Caco-2 (cell line): ENCODE measurements around the gene GYG2. TPM values are rescaled to one million over a fixed set of nuclear protein-coding genes. Genes with fewer than 3 reads are reported as not detected.
A peak's percentile ranks its signal among the peaks of the same experiment; 100 is the strongest.

Source experiments
- BruUV-seq: library from RNA; stranded (reverse); fragments of 400-500 nt; replicated peaks from 2 replicates; lab custom pipeline; 2021; lab: Mats Ljungman, UMichigan
- CTCF ChIA-PET: fragments of 300-600 bp; sonication (Branson Sonifier 250); formaldehyde crosslinking; loops from one replicate; lab custom pipeline; 2022; ENCODE audit warnings: antibody characterized with exemption; lab: Charles Lee
- POLR2A ChIA-PET: fragments of 300-600 bp; sonication (Branson Sonifier 250); formaldehyde crosslinking; loops from one replicate; lab custom pipeline; 2022; ENCODE audit warnings: antibody characterized with exemption; lab: Charles Lee
- DNase-seq, 2 experiments: peaks; one replicate each; pipeline versions ENCODE4 v3.0.0 to v3.0.0-alpha.2; 2020 to 2022
- H3K27me3 ChIP-seq: replicated peaks from 2 replicates; pipeline ENCODE4 v1.6.0; 2011; ENCODE audit warnings: low read length; ENCODE audit not compliant: control insufficient read depth, insufficient read depth
- H3K36me3 ChIP-seq: 2 replicates; pipeline ENCODE4 v1.5.1; 2011; ENCODE audit warnings: low read length; ENCODE audit not compliant: control insufficient read depth, insufficient read depth
- H3K4me1 ChIP-seq: fragments of 250-450 bp; sonication (Bioruptor Pico); 2 replicates; pipeline ENCODE4 v1.5.1; 2020; ENCODE audit warnings: mild to moderate bottlenecking
- H3K4me3 ChIP-seq: 2 replicates; pipeline ENCODE4 v1.5.1; 2011; ENCODE audit warnings: low read depth, mild to moderate bottlenecking, control low read depth, low read length
- H3K9me3 ChIP-seq: fragments of 250-450 bp; sonication (Bioruptor Pico); 2 replicates; pipeline ENCODE4 v1.5.1; 2020; ENCODE audit warnings: mild to moderate bottlenecking, moderate library complexity
- H3K27ac Mint-ChIP-seq: one replicate; pipeline ENCODE4 v1.8.0; 2022; ENCODE audit warnings: mixed read lengths; ENCODE audit not compliant: unreplicated experiment
- H3K27me3 Mint-ChIP-seq: one replicate; pipeline ENCODE4 v1.8.0; 2022; ENCODE audit warnings: mixed read lengths; ENCODE audit not compliant: insufficient read depth, unreplicated experiment
- H3K36me3 Mint-ChIP-seq: one replicate; pipeline ENCODE4 v1.8.0; 2022; ENCODE audit warnings: mild to moderate bottlenecking, mixed read lengths; ENCODE audit not compliant: insufficient read depth, unreplicated experiment
- H3K4me1 Mint-ChIP-seq: one replicate; pipeline ENCODE4 v1.8.0; 2022; ENCODE audit warnings: low read depth, mixed read lengths; ENCODE audit not compliant: unreplicated experiment
- H3K4me3 Mint-ChIP-seq: one replicate; pipeline ENCODE4 v1.8.0; 2022; ENCODE audit warnings: mild to moderate bottlenecking, moderate library complexity, mixed read lengths; ENCODE audit not compliant: unreplicated experiment
- H3K9me3 Mint-ChIP-seq: one replicate; pipeline ENCODE4 v1.8.0; 2022; ENCODE audit warnings: mixed read lengths; ENCODE audit not compliant: unreplicated experiment
- intact Hi-C: fragments of 100-400 bp; cut with micrococcal nuclease; formaldehyde crosslinking; loops from one replicate; pipeline ENCODE4 v1.10.0; 2022; ENCODE audit not compliant: unreplicated experiment
- total RNA-seq: library from RNA; stranded (reverse); gene quantifications from 2 replicates; pipeline ENCODE4 v1.2.3, GENCODE V29; 2022
- TF ChIP-seq, protein P1 (sequence below), 2 experiments: fragments of 200-600 bp in 1 of 2; IDR thresholded peaks; 1 replicate in 1 of 2; 2 replicates in 1 of 2; pipeline versions ENCODE4 v1.5.1 to v1.8.0; 2011 to 2022; ENCODE audit warnings: antibody characterized with exemption in 1 of 2, control low read depth in 1 of 2, inconsistent platforms in 1 of 2, low read depth in 1 of 2, low read length in 1 of 2, mild to moderate bottlenecking in 1 of 2, moderate library complexity in 1 of 2; ENCODE audit not compliant: insufficient read depth in 1 of 2, severe bottlenecking in 1 of 2, unreplicated experiment in 1 of 2

The GYG2 gene
- total RNA-seq, 1 experiment from 2014 or later: 50.4 TPM

DNA sequence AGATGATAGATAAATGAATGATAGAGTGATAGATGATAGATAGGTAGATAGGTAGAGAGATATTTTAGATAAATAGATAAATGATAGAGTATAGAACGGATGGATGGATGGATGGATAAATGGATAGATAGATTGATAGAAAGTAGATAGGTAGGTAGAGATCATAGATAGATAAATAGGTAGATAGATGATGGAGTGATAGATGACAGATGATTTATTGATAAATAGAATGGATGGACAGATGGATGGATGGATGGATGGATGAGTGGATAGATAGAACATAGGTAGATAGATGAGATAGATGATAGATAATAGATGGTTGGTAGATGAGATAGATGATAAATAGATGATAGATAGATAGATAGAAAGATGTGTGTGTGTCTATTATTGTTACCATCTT, 50.9 kb downstream of the GYG2 start:
- no peaks in the 10 kb centered on the region for H3K9me3 ChIP-seq
- no peak overlapping the region for H3K4me3 ChIP-seq
- BruUV-seq: no TSS peak
- H3K27me3 ChIP-seq: no peaks in the 10 kb centered on the region
- ChIA-PET CTCF (no interaction called here), POLR2A (no interaction called here)
- peaks cover 23% of the 10 kb centered on the region for H3K36me3 Mint-ChIP-seq
- H3K9me3 Mint-ChIP-seq: no peaks in the 10 kb centered on the region
- H3K36me3 ChIP-seq: no peaks in the 10 kb centered on the region
- TF ChIP-seq, protein P1, sequence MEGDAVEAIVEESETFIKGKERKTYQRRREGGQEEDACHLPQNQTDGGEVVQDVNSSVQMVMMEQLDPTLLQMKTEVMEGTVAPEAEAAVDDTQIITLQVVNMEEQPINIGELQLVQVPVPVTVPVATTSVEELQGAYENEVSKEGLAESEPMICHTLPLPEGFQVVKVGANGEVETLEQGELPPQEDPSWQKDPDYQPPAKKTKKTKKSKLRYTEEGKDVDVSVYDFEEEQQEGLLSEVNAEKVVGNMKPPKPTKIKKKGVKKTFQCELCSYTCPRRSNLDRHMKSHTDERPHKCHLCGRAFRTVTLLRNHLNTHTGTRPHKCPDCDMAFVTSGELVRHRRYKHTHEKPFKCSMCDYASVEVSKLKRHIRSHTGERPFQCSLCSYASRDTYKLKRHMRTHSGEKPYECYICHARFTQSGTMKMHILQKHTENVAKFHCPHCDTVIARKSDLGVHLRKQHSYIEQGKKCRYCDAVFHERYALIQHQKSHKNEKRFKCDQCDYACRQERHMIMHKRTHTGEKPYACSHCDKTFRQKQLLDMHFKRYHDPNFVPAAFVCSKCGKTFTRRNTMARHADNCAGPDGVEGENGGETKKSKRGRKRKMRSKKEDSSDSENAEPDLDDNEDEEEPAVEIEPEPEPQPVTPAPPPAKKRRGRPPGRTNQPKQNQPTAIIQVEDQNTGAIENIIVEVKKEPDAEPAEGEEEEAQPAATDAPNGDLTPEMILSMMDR (IDR thresholded peaks at IDR 0.05; ENCODE audit: insufficient read depth in 1 of 2, low read depth in 1 of 2, low read length in 1 of 2, severe bottlenecking in 1 of 2, unreplicated experiment in 1 of 2): no peak
- intact Hi-C loops: no loop called here
- no peaks in the 10 kb centered on the region for H3K4me1 Mint-ChIP-seq
- H3K4me3 Mint-ChIP-seq: no peak overlapping the region
- no peaks in the 10 kb centered on the region for H3K4me1 ChIP-seq
- DNase-seq: no peak
- no peaks in the 10 kb centered on the region for H3K27me3 Mint-ChIP-seq
- H3K27ac Mint-ChIP-seq: no peak overlapping the region

DNA sequence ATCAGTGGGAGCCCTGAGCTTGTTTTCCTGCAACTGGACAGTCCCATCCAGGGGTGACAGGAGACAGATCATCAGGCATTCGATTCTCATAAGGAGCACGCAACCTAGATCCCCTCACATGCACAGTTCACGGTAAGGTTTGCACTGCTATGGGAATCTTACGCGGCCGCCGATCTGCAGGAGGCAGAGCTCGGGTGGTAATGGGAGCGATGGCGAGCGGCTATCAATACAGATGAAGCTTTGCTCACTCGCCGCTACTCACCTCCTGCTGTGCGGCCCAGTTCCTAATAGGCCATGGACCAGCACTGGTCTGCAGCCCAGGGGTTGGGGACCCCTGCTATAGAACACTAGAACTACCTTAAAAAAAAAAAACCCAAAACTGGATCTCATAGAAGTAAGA, 55.0 kb downstream of the GYG2 start:
- Mint-ChIP-seq H3K27me3 (no peaks in the 10 kb centered on the region), H3K4me1 (peaks cover 7% of the 10 kb centered on the region), H3K9me3 (no peaks in the 10 kb centered on the region), H3K27ac (no peak overlapping the region), H3K4me3 (no peak overlapping the region), H3K36me3 (peaks cover 17% of the 10 kb centered on the region)
- Histone ChIP-seq H3K27me3 (no peaks in the 10 kb centered on the region), H3K4me3 (no peak overlapping the region), H3K36me3 (no peaks in the 10 kb centered on the region), H3K9me3 (no peaks in the 10 kb centered on the region), H3K4me1 (no peaks in the 10 kb centered on the region)
- no TSS peak for BruUV-seq
- ChIA-PET POLR2A (no interaction called here), CTCF (interaction anchor here (0.5 kb wide), 1 partner anchor 24 kb away, joined by 3 read pairs; no protein-coding TSS in a partner anchor)
- intact Hi-C loops: no loop called here
- DNase-seq: no peak
- TF ChIP-seq, protein P1 (IDR thresholded peaks at IDR 0.05; ENCODE audit: insufficient read depth in 1 of 2, low read depth in 1 of 2, low read length in 1 of 2, severe bottlenecking in 1 of 2, unreplicated experiment in 1 of 2): no peak

DNA sequence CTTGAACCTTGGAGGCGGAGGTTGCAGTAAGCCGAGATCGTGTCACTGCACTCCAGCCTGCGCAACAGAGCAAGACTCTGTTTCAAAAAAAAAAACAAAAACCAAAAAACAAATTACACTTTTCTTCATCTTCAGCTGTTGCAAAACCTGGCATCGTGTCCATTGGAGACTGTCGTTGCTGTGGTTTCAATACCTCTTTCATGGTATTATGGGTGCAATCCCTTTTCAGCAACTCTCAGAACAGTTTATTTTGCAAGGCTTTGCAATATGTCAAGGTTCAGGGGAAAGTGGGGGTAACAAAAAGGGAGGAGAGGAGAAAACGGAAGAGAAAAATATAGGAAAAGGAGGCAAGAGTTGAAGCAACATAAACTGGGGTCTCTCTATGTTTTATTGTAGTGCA, 59.6 kb downstream of the GYG2 start:
- DNase-seq: no peak
- Histone ChIP-seq H3K36me3 (no peaks in the 10 kb centered on the region), H3K9me3 (no peaks in the 10 kb centered on the region), H3K4me1 (peaks cover 11% of the 10 kb centered on the region; the same call in 1 of the 2 replicates), H3K4me3 (no peak overlapping the region), H3K27me3 (no peaks in the 10 kb centered on the region)
- Mint-ChIP-seq H3K36me3 (peaks cover 10% of the 10 kb centered on the region), H3K4me3 (peak overlapping the region; percentile 80), H3K9me3 (no peaks in the 10 kb centered on the region), H3K27me3 (no peaks in the 10 kb centered on the region), H3K4me1 (peaks cover 23% of the 10 kb centered on the region), H3K27ac (peak overlapping the region; percentile 97)
- intact Hi-C loops: no loop called here
- ChIA-PET POLR2A (no interaction called here), CTCF (no interaction called here)
- TF ChIP-seq, protein P1 (IDR thresholded peaks at IDR 0.05; ENCODE audit: insufficient read depth in 1 of 2, low read depth in 1 of 2, low read length in 1 of 2, severe bottlenecking in 1 of 2, unreplicated experiment in 1 of 2): no peak
- BruUV-seq: no TSS peak
